Measurements from ENCODE around the gene DNAJC11.
"Not testable (repeated sequence)": the region's sequence is repeated elsewhere in the genome, so short reads cannot be mapped to it uniquely, and the experiment has no call there.

DNAJC11 gene, protein sequence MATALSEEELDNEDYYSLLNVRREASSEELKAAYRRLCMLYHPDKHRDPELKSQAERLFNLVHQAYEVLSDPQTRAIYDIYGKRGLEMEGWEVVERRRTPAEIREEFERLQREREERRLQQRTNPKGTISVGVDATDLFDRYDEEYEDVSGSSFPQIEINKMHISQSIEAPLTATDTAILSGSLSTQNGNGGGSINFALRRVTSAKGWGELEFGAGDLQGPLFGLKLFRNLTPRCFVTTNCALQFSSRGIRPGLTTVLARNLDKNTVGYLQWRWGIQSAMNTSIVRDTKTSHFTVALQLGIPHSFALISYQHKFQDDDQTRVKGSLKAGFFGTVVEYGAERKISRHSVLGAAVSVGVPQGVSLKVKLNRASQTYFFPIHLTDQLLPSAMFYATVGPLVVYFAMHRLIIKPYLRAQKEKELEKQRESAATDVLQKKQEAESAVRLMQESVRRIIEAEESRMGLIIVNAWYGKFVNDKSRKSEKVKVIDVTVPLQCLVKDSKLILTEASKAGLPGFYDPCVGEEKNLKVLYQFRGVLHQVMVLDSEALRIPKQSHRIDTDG

GRCh38 chr1:6701437-6702153 is at the start of gene DNAJC11:
DNAJC11 (minus strand) TSS chr1:6701816; CDS start chr1:6701800, 16 bp downstream.
- peaks cover 7% of the 10 kb centered on the region for H3K4me1 ChIP-seq (ENCODE audit: control insufficient read depth, insufficient read depth, low read length)
- H3K9me3 ChIP-seq (ENCODE audit: control insufficient read depth, insufficient read depth, low read length) = no peaks in the 10 kb centered on the region
- H3K36me3 ChIP-seq (ENCODE audit: control insufficient read depth, insufficient read depth, low read length) = peaks cover 8% of the 10 kb centered on the region; the same call in 1 of the 2 replicates
- peak within 1 kb of the TSS; percentile 100 for H3K4me3 ChIP-seq (ENCODE audit: low read depth, low read length)
- peak within 1 kb of the TSS; percentile 88 for H3K27ac ChIP-seq (ENCODE audit: low read depth, low read length)
- peak within 1 kb of the TSS; percentile 98 for H3K9ac ChIP-seq (ENCODE audit: low read depth, low read length)
- no peaks in the 10 kb centered on the region for H3K27me3 ChIP-seq (ENCODE audit: control insufficient read depth, insufficient read depth, low read length)

- no peaks in the 10 kb centered on the region for H3K36me3 ChIP-seq (ENCODE audit: control insufficient read depth, insufficient read depth, low read length)
- H3K4me3 ChIP-seq (ENCODE audit: low read depth, low read length) = no peak overlapping the region
- H3K4me1 ChIP-seq (ENCODE audit: control insufficient read depth, insufficient read depth, low read length) = no peaks in the 10 kb centered on the region
- H3K27ac ChIP-seq (ENCODE audit: low read depth, low read length) = no peak overlapping the region
- H3K9ac ChIP-seq (ENCODE audit: low read depth, low read length) = no peak overlapping the region
- no peaks in the 10 kb centered on the region for H3K27me3 ChIP-seq (ENCODE audit: control insufficient read depth, insufficient read depth, low read length)
- H3K9me3 ChIP-seq (ENCODE audit: control insufficient read depth, insufficient read depth, low read length) = no peaks in the 10 kb centered on the region
Observed at GRCh38 chr1:6750490-6750889, 48.9 kb upstream of the DNAJC11 start.

DNA sequence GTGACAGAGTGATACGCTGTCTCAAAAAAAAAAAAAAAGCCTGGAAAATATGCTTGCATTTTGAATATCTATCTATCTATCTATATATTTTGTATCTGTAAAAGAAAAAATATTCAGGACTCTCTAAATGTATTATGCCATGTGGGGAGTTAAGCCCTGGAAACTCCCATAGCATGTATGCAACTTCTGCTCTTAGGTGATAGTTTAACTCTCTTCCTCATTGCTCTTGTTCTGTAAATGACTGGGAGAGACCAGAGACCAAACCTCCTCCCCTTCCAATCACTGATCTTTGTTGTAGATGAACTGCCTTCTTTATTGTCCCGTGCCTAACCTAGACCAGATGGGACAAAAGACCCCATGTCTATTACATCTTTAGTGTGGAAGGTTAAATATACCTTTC is 46.1 kb upstream of the DNAJC11 start:
- H3K9ac ChIP-seq (ENCODE audit: low read depth, low read length) = no peak overlapping the region
- H3K4me1 ChIP-seq (ENCODE audit: control insufficient read depth, insufficient read depth, low read length) = no peaks in the 10 kb centered on the region
- no peaks in the 10 kb centered on the region for H3K27me3 ChIP-seq (ENCODE audit: control insufficient read depth, insufficient read depth, low read length)
- no peaks in the 10 kb centered on the region for H3K9me3 ChIP-seq (ENCODE audit: control insufficient read depth, insufficient read depth, low read length)
- H3K36me3 ChIP-seq (ENCODE audit: control insufficient read depth, insufficient read depth, low read length) = no peaks in the 10 kb centered on the region
- H3K4me3 ChIP-seq (ENCODE audit: low read depth, low read length) = no peak overlapping the region
- H3K27ac ChIP-seq (ENCODE audit: low read depth, low read length) = no peak overlapping the region

- no peak overlapping the region for H3K27ac ChIP-seq (ENCODE audit: low read depth, low read length)
Observed at GRCh38 chr1:6745073-6745472, 43.5 kb upstream of the DNAJC11 start.

DNA sequence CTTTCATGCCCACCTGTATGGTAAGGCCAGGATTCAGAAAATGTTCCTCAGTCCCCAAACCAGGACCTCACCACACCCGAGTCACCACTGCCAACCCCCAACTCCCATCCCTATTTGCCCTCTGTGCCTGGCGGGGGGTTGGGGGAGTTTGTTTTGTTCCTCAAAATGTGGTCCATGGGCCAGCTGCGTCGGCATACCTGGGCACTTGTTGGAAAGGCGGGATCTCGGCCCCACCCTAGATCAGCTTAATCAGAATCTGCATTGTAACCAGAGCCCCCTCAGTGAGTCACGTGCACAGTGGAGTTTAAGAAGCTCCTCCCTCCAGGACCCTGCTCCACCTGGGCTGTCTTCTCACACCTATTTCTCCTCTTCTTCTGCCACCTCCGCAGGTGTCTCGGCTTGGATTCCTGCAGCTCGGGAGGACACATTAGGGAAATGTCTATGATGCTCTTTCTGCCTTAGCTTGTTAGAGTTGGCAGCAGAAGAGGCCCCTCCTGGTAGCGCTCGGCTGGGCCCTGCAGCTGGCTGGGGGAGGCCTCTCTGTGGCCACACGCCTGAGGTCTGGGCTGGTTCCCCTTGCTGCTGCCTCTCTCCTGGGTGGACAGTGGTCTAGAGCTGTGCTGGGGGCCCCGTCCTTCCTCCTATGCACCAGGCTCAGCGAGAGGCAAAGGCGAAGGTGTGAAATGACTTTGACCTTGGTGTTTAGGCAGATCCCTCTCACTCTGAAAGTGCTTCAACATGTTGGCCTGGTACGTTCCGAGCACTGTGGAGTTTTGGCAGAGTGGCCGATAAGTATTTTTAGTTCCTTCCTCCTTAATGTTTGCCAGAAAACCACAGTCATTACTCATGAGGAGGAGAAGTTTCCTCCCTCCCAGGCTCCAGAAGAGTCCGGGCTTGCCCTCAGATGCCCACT is 41.8 kb upstream of the DNAJC11 start:
- no peaks in the 10 kb centered on the region for H3K36me3 ChIP-seq (ENCODE audit: control insufficient read depth, insufficient read depth, low read length)
- H3K9me3 ChIP-seq (ENCODE audit: control insufficient read depth, insufficient read depth, low read length) = no peaks in the 10 kb centered on the region
- no peaks in the 10 kb centered on the region for H3K4me1 ChIP-seq (ENCODE audit: control insufficient read depth, insufficient read depth, low read length)
- no peak overlapping the region for H3K4me3 ChIP-seq (ENCODE audit: low read depth, low read length)
- no peak overlapping the region for H3K9ac ChIP-seq (ENCODE audit: low read depth, low read length)
- no peaks in the 10 kb centered on the region for H3K27me3 ChIP-seq (ENCODE audit: control insufficient read depth, insufficient read depth, low read length)
- H3K27ac ChIP-seq (ENCODE audit: low read depth, low read length) = no peak overlapping the region

More at GRCh38 chr1:6745073-6745472, 43.5 kb upstream of the DNAJC11 start:
- Histone ChIP-seq H3K9ac (ENCODE audit: low read depth, low read length) (no peak overlapping the region), H3K9me3 (ENCODE audit: control insufficient read depth, insufficient read depth, low read length) (no peaks in the 10 kb centered on the region), H3K27me3 (ENCODE audit: control insufficient read depth, insufficient read depth, low read length) (no peaks in the 10 kb centered on the region), H3K4me3 (ENCODE audit: low read depth, low read length) (no peak overlapping the region), H3K36me3 (ENCODE audit: control insufficient read depth, insufficient read depth, low read length) (no peaks in the 10 kb centered on the region), H3K4me1 (ENCODE audit: control insufficient read depth, insufficient read depth, low read length) (no peaks in the 10 kb centered on the region)

- not testable (repeated sequence) for H3K9me3 ChIP-seq (ENCODE audit: control insufficient read depth, insufficient read depth, low read length); H3K27me3 ChIP-seq (ENCODE audit: control insufficient read depth, insufficient read depth, low read length); H3K27ac ChIP-seq (ENCODE audit: low read depth, low read length); H3K4me1 ChIP-seq (ENCODE audit: control insufficient read depth, insufficient read depth, low read length); H3K4me3 ChIP-seq (ENCODE audit: low read depth, low read length); H3K36me3 ChIP-seq (ENCODE audit: control insufficient read depth, insufficient read depth, low read length); H3K9ac ChIP-seq (ENCODE audit: low read depth, low read length)
Observed at GRCh38 chr1:6742676-6743188, 41.1 kb upstream of the DNAJC11 start.

- Histone ChIP-seq H3K9me3 (ENCODE audit: control insufficient read depth, insufficient read depth, low read length) (no peaks in the 10 kb centered on the region), H3K36me3 (ENCODE audit: control insufficient read depth, insufficient read depth, low read length) (no peaks in the 10 kb centered on the region), H3K9ac (ENCODE audit: low read depth, low read length) (no peak overlapping the region), H3K4me1 (ENCODE audit: control insufficient read depth, insufficient read depth, low read length) (no peaks in the 10 kb centered on the region), H3K4me3 (ENCODE audit: low read depth, low read length) (no peak overlapping the region), H3K27me3 (ENCODE audit: control insufficient read depth, insufficient read depth, low read length) (peaks cover 5% of the 10 kb centered on the region; the same call in 1 of the 2 replicates), H3K27ac (ENCODE audit: low read depth, low read length) (no peak overlapping the region)
Observed at GRCh38 chr1:6738987-6739676, 37.5 kb upstream of the DNAJC11 start.

DNA sequence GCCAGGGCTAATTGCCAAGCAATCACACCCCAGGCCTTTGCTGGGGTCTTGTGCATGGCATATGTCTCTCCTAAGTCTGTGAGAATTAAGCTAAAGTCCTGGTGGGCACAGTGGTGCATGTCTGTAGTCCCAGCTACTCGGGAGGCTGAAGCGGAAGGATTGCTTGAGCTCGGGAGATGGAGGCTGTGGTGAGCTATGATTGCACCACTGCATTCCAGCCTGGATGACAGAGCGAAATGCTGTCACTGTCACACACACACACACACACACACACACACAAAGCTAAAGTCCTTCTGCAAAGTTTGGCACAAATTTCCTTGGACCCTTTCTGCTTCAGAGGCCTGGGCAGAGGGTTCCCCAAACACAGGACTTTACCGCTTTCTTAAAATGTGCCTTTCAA is 31.3 kb upstream of the DNAJC11 start:
- Histone ChIP-seq H3K27ac (ENCODE audit: low read depth, low read length) (no peak overlapping the region), H3K9ac (ENCODE audit: low read depth, low read length) (no peak overlapping the region), H3K4me1 (ENCODE audit: control insufficient read depth, insufficient read depth, low read length) (0 out of 2 replicates have a peak, but pooled peaks cover 2% of the 10 kb centered on the region), H3K4me3 (ENCODE audit: low read depth, low read length) (no peak overlapping the region), H3K27me3 (ENCODE audit: control insufficient read depth, insufficient read depth, low read length) (peaks cover 5% of the 10 kb centered on the region; the same call in 1 of the 2 replicates), H3K36me3 (ENCODE audit: control insufficient read depth, insufficient read depth, low read length) (no peaks in the 10 kb centered on the region), H3K9me3 (ENCODE audit: control insufficient read depth, insufficient read depth, low read length) (no peaks in the 10 kb centered on the region)

DNA sequence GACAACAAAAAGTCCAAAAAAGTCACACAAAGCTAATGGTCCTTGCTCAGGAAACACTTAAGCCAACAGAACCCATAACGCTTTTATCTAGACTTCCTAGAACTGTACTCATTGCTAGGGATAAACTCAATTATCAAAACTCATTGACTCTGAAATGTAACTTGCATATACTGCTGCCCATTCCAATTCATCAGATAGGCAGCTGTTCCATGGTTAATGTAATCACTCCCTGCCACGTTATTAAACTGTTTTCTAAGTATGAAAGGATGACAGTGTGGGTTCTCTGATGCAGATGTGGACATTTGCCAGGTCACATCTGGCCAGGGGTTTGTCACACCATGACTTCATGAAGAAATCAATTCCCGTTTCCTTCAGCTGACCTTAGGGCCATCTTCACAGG is 30.3 kb upstream of the DNAJC11 start:
- Histone ChIP-seq H3K9me3 (ENCODE audit: control insufficient read depth, insufficient read depth, low read length) (no peaks in the 10 kb centered on the region), H3K9ac (ENCODE audit: low read depth, low read length) (no peak overlapping the region), H3K36me3 (ENCODE audit: control insufficient read depth, insufficient read depth, low read length) (no peaks in the 10 kb centered on the region), H3K27me3 (ENCODE audit: control insufficient read depth, insufficient read depth, low read length) (peaks cover 5% of the 10 kb centered on the region; the same call in 1 of the 2 replicates), H3K27ac (ENCODE audit: low read depth, low read length) (no peak overlapping the region), H3K4me1 (ENCODE audit: control insufficient read depth, insufficient read depth, low read length) (0 out of 2 replicates have a peak, but pooled peaks cover 2% of the 10 kb centered on the region), H3K4me3 (ENCODE audit: low read depth, low read length) (no peak overlapping the region)

DNA sequence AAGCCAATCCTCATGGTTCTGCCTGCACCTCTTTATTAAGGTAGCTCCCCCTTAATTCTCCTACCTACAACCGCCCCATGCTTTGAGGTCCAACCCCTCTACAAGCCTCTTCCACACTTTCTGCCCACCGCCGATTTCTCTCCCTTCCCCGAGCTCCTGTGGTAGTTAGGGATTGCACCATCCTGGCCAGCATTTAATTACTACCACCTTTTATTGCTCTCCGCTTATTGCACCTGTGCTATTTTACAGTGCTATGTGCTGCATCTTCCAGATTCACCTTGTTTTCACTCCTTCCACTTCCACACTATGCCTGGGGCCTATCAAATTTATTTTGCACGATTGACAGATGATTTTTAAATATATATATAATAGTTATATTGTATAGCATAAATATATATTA is 29.3 kb upstream of the DNAJC11 start:
- Histone ChIP-seq H3K27ac (ENCODE audit: low read depth, low read length) (no peak overlapping the region), H3K36me3 (ENCODE audit: control insufficient read depth, insufficient read depth, low read length) (no peaks in the 10 kb centered on the region), H3K9ac (ENCODE audit: low read depth, low read length) (no peak overlapping the region), H3K4me3 (ENCODE audit: low read depth, low read length) (no peak overlapping the region), H3K9me3 (ENCODE audit: control insufficient read depth, insufficient read depth, low read length) (no peaks in the 10 kb centered on the region), H3K27me3 (ENCODE audit: control insufficient read depth, insufficient read depth, low read length) (peaks cover 3% of the 10 kb centered on the region; the same call in 1 of the 2 replicates), H3K4me1 (ENCODE audit: control insufficient read depth, insufficient read depth, low read length) (0 out of 2 replicates have a peak, but pooled peaks cover 2% of the 10 kb centered on the region)
